ENCODE data around the gene GABARAPL2. TPM values are rescaled to one million over a fixed set of nuclear protein-coding genes. Genes with fewer than 3 reads are reported as not detected.

The GABARAPL2 gene
- total RNA-seq, 1 donor from 2014 or later: 79.0 TPM

GRCh38 chr16:75620326-75621169 lies 54.4 kb downstream of the GABARAPL2 start:
- no peaks in the 10 kb centered on the region for H3K9me3 Mint-ChIP-seq (ENCODE audit: low read depth)
- peaks cover 17% of the 10 kb centered on the region for H3K4me1 Mint-ChIP-seq (ENCODE audit: low read depth)
- H3K36me3 Mint-ChIP-seq (ENCODE audit: insufficient read depth): peaks cover 15% of the 10 kb centered on the region
- no peaks in the 10 kb centered on the region for H3K27me3 Mint-ChIP-seq
- H3K27ac Mint-ChIP-seq: peak overlapping the region; percentile 69
- TF ChIP-seq, protein P1, sequence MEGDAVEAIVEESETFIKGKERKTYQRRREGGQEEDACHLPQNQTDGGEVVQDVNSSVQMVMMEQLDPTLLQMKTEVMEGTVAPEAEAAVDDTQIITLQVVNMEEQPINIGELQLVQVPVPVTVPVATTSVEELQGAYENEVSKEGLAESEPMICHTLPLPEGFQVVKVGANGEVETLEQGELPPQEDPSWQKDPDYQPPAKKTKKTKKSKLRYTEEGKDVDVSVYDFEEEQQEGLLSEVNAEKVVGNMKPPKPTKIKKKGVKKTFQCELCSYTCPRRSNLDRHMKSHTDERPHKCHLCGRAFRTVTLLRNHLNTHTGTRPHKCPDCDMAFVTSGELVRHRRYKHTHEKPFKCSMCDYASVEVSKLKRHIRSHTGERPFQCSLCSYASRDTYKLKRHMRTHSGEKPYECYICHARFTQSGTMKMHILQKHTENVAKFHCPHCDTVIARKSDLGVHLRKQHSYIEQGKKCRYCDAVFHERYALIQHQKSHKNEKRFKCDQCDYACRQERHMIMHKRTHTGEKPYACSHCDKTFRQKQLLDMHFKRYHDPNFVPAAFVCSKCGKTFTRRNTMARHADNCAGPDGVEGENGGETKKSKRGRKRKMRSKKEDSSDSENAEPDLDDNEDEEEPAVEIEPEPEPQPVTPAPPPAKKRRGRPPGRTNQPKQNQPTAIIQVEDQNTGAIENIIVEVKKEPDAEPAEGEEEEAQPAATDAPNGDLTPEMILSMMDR (IDR thresholded peaks at IDR 0.05; ENCODE audit: unreplicated experiment): no peak
- H3K4me3 Mint-ChIP-seq (ENCODE audit: low read depth): no peak overlapping the region
- DNase-seq (ENCODE audit: low spot score, unreplicated experiment): no peak

DNA sequence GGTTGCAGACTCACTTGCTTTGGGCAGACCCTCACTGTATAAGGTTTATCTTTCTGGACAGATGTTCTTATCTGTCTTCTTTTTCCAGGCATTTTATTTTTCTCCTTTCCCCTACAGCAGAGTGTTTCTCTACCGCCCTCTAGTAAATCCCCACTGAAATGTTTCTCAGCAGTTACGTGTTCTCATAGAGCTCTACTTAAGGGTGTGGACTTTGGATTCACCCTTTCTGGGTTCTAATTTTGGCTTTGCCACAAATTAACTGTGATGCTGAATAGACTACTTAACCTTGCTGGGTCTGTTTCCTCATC lies 54.9 kb downstream of the GABARAPL2 start:
- H3K9me3 Mint-ChIP-seq (ENCODE audit: low read depth): no peaks in the 10 kb centered on the region
- TF ChIP-seq, protein P1 (IDR thresholded peaks at IDR 0.05; ENCODE audit: unreplicated experiment): peak; percentile 55
- H3K27ac Mint-ChIP-seq: no peak overlapping the region
- H3K27me3 Mint-ChIP-seq: no peaks in the 10 kb centered on the region
- H3K4me3 Mint-ChIP-seq (ENCODE audit: low read depth): peak overlapping the region; percentile 99
- peaks cover 19% of the 10 kb centered on the region for H3K36me3 Mint-ChIP-seq (ENCODE audit: insufficient read depth)
- DNase-seq (ENCODE audit: low spot score, unreplicated experiment): no peak
- H3K4me1 Mint-ChIP-seq (ENCODE audit: low read depth): peaks cover 17% of the 10 kb centered on the region

GRCh38 chr16:75622761-75623605 lies 56.8 kb downstream of the GABARAPL2 start, which contains the start of gene ADAT1:
Gene ADAT1, minus strand, starts transcription at chr16:75623281. Its CDS starts 2,482 bp downstream, at chr16:75620799.
- H3K36me3 Mint-ChIP-seq (ENCODE audit: insufficient read depth): peaks cover 24% of the 10 kb centered on the region
- H3K4me3 Mint-ChIP-seq (ENCODE audit: low read depth): peak within 1 kb of the TSS; percentile 99

GRCh38 chr16:75624921-75625334 lies 58.7 kb downstream of the GABARAPL2 start:
- peak overlapping the region; percentile 47 for H3K27ac Mint-ChIP-seq
- H3K4me1 Mint-ChIP-seq (ENCODE audit: low read depth): peaks cover 17% of the 10 kb centered on the region
- TF ChIP-seq, protein P1 (IDR thresholded peaks at IDR 0.05; ENCODE audit: unreplicated experiment): no peak
- H3K4me3 Mint-ChIP-seq (ENCODE audit: low read depth): peak overlapping the region; percentile 15
- peaks cover 25% of the 10 kb centered on the region for H3K36me3 Mint-ChIP-seq (ENCODE audit: insufficient read depth)
- H3K27me3 Mint-ChIP-seq: no peaks in the 10 kb centered on the region
- no peaks in the 10 kb centered on the region for H3K9me3 Mint-ChIP-seq (ENCODE audit: low read depth)
- DNase-seq (ENCODE audit: low spot score, unreplicated experiment): no peak

More at GRCh38 chr16:75622761-75623605, 56.8 kb downstream of the GABARAPL2 start, which contains the start of gene ADAT1:
- H3K9me3 Mint-ChIP-seq (ENCODE audit: low read depth): no peaks in the 10 kb centered on the region
- H3K27me3 Mint-ChIP-seq: no peaks in the 10 kb centered on the region
- TF ChIP-seq, protein P1 (IDR thresholded peaks at IDR 0.05; ENCODE audit: unreplicated experiment): no peak
- DNase-seq (ENCODE audit: low spot score, unreplicated experiment): peak; percentile 92
- H3K4me1 Mint-ChIP-seq (ENCODE audit: low read depth): peaks cover 17% of the 10 kb centered on the region
- peak within 1 kb of the TSS; percentile 99 for H3K27ac Mint-ChIP-seq

GRCh38 chr16:75626806-75627205 lies 60.6 kb downstream of the GABARAPL2 start:
- Mint-ChIP-seq H3K36me3 (ENCODE audit: insufficient read depth) (peaks cover 31% of the 10 kb centered on the region), H3K4me3 (ENCODE audit: low read depth) (no peak overlapping the region), H3K27me3 (no peaks in the 10 kb centered on the region), H3K27ac (peak overlapping the region; percentile 78), H3K4me1 (ENCODE audit: low read depth) (peaks cover 10% of the 10 kb centered on the region), H3K9me3 (ENCODE audit: low read depth) (no peaks in the 10 kb centered on the region)
- TF ChIP-seq, protein P1 (IDR thresholded peaks at IDR 0.05; ENCODE audit: unreplicated experiment): no peak
- DNase-seq (ENCODE audit: low spot score, unreplicated experiment): no peak
